Kidney epithelial cell (primary cell): ENCODE results near the gene OTOA. TPM values are rescaled to one million over a fixed set of nuclear protein-coding genes. Genes with fewer than 3 reads are reported as not detected.
"Not testable (repeated sequence)": the region's sequence is repeated elsewhere in the genome, so short reads cannot be mapped to it uniquely, and the experiment has no call there.

Source experiments
- DNase-seq: peaks from one replicate; pipeline ENCODE4 v3.0.0-alpha.2; 2010; ENCODE audit warnings: low read depth
- H3K27me3 ChIP-seq: 2 replicates; pipeline ENCODE4 v1.6.0; 2011; ENCODE audit warnings: low read length; ENCODE audit not compliant: control insufficient read depth, insufficient read depth
- H3K36me3 ChIP-seq: 2 replicates; pipeline ENCODE4 v1.5.1; 2011; ENCODE audit warnings: low read length; ENCODE audit not compliant: control insufficient read depth, insufficient read depth
- H3K4me3 ChIP-seq: 2 replicates; pipeline ENCODE4 v1.5.1; 2011; ENCODE audit warnings: low read depth, mild to moderate bottlenecking, control low read depth, low read length
- CTCF ChIP-seq: IDR thresholded peaks from 2 replicates; pipeline ENCODE4 v1.5.1; 2011; ENCODE audit warnings: mild to moderate bottlenecking, moderate library complexity, low read length, control low read depth, inconsistent platforms; ENCODE audit not compliant: insufficient read depth, poor library complexity, severe bottlenecking
- total RNA-seq: library from RNA; depleted of rRNA; stranded (reverse); fragments of >200 nt; gene quantifications from 2 replicates; pipeline ENCODE4 v1.2.3, GENCODE V29; 2015

OTOA gene
- total RNA-seq, 1 donor from 2014 or later: 0.17 TPM

- Histone ChIP-seq H3K36me3 (no peaks in the 10 kb centered on the region), H3K27me3 (no peaks in the 10 kb centered on the region), H3K4me3 (no peak overlapping the region)
- no peak for TF ChIP-seq CTCF
- DNase-seq: no peak
These were observed 16.8 kb upstream of the OTOA start for GRCh38 chr16:21646721-21647561.

GRCh38 chr16:21647562-21648164, 16.1 kb upstream of the OTOA start:
- no peak overlapping the region for H3K4me3 ChIP-seq
- DNase-seq: no peak
- H3K27me3 ChIP-seq: no peaks in the 10 kb centered on the region
- no peak for TF ChIP-seq CTCF
- no peaks in the 10 kb centered on the region for H3K36me3 ChIP-seq

GRCh38 chr16:21649826-21650406, 13.9 kb upstream of the OTOA start:
- DNase-seq, H3K27me3 ChIP-seq, H3K4me3 ChIP-seq, H3K36me3 ChIP-seq: not testable (repeated sequence)

GRCh38 chr16:21650521-21650920, 13.2 kb upstream of the OTOA start:
- DNase-seq: no peak
- Histone ChIP-seq H3K27me3 (no peaks in the 10 kb centered on the region), H3K36me3 (no peaks in the 10 kb centered on the region), H3K4me3 (no peak overlapping the region)
- TF ChIP-seq CTCF: no peak

GRCh38 chr16:21651515-21651914, 12.3 kb upstream of the OTOA start:
- Histone ChIP-seq H3K27me3 (no peaks in the 10 kb centered on the region), H3K4me3 (no peak overlapping the region), H3K36me3 (no peaks in the 10 kb centered on the region)
- no peak for TF ChIP-seq CTCF
- DNase-seq: no peak

- Histone ChIP-seq H3K4me3 (no peak within 1 kb of the TSS), H3K27me3 (no peaks in the 10 kb centered on the region), H3K36me3 (no peaks in the 10 kb centered on the region)
- no peak for DNase-seq
- no peak for TF ChIP-seq CTCF
These were observed 11.3 kb upstream of the OTOA start, which contains the start of gene IGSF6 for GRCh38 chr16:21652453-21652852. IGSF6 (minus strand) TSS chr16:21652608; CDS start chr16:21652598, 10 bp downstream.
